22Rv1 (cell line): ENCODE results near the gene PPP1R3D.

Source experiments
- CTCF ChIP-seq: fragments of 450-650 bp; IDR thresholded peaks from 2 replicates; pipeline ENCODE4 v1.5.1; 2017; ENCODE audit warnings: mild to moderate bottlenecking
- ZFX ChIP-seq: fragments of 450-650 bp; IDR thresholded peaks from 2 replicates; pipeline ENCODE4 v1.6.1; 2017; ENCODE audit warnings: antibody characterized with exemption, borderline replicate concordance

GRCh38 chr20:59987135-59987534, 47.0 kb upstream of the PPP1R3D start:
- TF ChIP-seq ZFX (no peak), CTCF (no peak)
